ENCODE results near the gene ZNF784. TPM values are rescaled to one million over a fixed set of nuclear protein-coding genes. Genes with fewer than 3 reads are reported as not detected.

Gene ZNF784
- total RNA-seq (2016; rRNA removed; fragmentation: Illumina TruSeq; extraction: Trizol) (4.0 and 4.2 TPM in 2 replicates), polyA plus RNA-seq (2011; rRNA removed) (4.1 and 5.1 TPM in 2 replicates), polyA minus RNA-seq (2011; rRNA and poly(A)+ RNA removed; ENCODE audit: low replicate concordance) (2.9 and 8.2 TPM in 2 replicates), Bru-seq, nascent RNA (percentile 62 among the genes with signal in this experiment), BruChase-seq, experiment 1, labeled RNA remaining after a 6-hour chase (percentile 50 among the genes with signal in this experiment), BruChase-seq, experiment 2, labeled RNA remaining after a 2-hour chase (percentile 56 among the genes with signal in this experiment)
- 1.1 and 1.3 TPM in 2 replicates for total RNA-seq (2016; cell fraction: cytosol; rRNA removed; fragmentation: Illumina TruSeq; extraction: Trizol; ENCODE audit: low read depth)
- 3.2 and 4.6 TPM in 2 replicates for total RNA-seq (2016; cell fraction: insoluble cytoplasmic fraction; rRNA removed; fragmentation: Illumina TruSeq; extraction: Trizol)
- total RNA-seq (2016; cell fraction: membrane; rRNA removed; fragmentation: Illumina TruSeq; extraction: Trizol), result 3.3 and 3.7 TPM in 2 replicates
- 1.9 and 2.1 TPM in 2 replicates for total RNA-seq (2016; cell fraction: nucleus; rRNA removed; fragmentation: Illumina TruSeq; extraction: Trizol)
- 2.9 and 3.0 TPM in 2 replicates for polyA plus RNA-seq (2011; cell fraction: cytosol; rRNA removed)
- 9.8 and 12.0 TPM in 2 replicates for polyA plus RNA-seq (2011; cell fraction: nucleus; rRNA removed)
- 4.6 and 5.3 TPM in 2 replicates for polyA plus RNA-seq (2012)
- 1.1 and 1.2 TPM in 2 replicates for polyA plus RNA-seq (2016; cell fraction: cytosol; fragmentation: Illumina TruSeq; extraction: Trizol; ENCODE audit: low read depth)
- polyA plus RNA-seq (2016; cell fraction: insoluble cytoplasmic fraction; fragmentation: Illumina TruSeq; extraction: Trizol; ENCODE audit: low read depth), result 4.7 and 4.8 TPM in 2 replicates
- 1.6 and 1.9 TPM in 2 replicates for polyA plus RNA-seq (2016; cell fraction: membrane; fragmentation: Illumina TruSeq; extraction: Trizol; ENCODE audit: low read depth)
- 4.1 and 5.8 TPM in 2 replicates for polyA plus RNA-seq (2016; cell fraction: nucleus; fragmentation: Illumina TruSeq; extraction: Trizol; ENCODE audit: insufficient read depth, low read depth)
- 1.7 and 2.9 TPM in 2 replicates for polyA minus RNA-seq (2011; cell fraction: cytosol; rRNA and poly(A)+ RNA removed)
- 4.8 and 5.4 TPM in 2 replicates for polyA minus RNA-seq (2011; cell fraction: nucleus; rRNA and poly(A)+ RNA removed)
- long read RNA-seq, experiment 1, partial matches to known transcripts, result 0 of 4 reads
- long read RNA-seq, experiment 1, other reads (novel, unspliced or antisense), result 1 of 4 reads
- long read RNA-seq, experiment 2, transcript ZNF784-201 (2 exons, 2,021 nt), result major isoform, 9 of 29 reads
- long read RNA-seq, experiment 2, partial matches to known transcripts, result 0 of 29 reads
- long read RNA-seq, experiment 2, other reads (novel, unspliced or antisense), result 20 of 29 reads

- no TSS peak for BruUV-seq (replicated peaks)
- peaks cover 14% of the 10 kb centered on the region; the same call in 1 of the 2 replicates for H4K20me1 ChIP-seq (ENCODE audit: insufficient read depth, low read length)
- H3K36me3 ChIP-seq (replicated peaks in 1 of 2; ENCODE audit: control insufficient read depth in 1 of 2, insufficient read depth in 2 of 2, low read length in 2 of 2), result 0 out of 5 replicates have a peak, but pooled peaks cover 0 to 3% of the 10 kb centered on the region in 2 experiments
- H2AFZ ChIP-seq (ENCODE audit: low read length), result peak within 1 kb of the TSS; percentile 94
- intact Hi-C loops (cut with micrococcal nuclease; ENCODE audit: unreplicated experiment), result no loop called here
- peak within 1 kb of the TSS; percentile 98 for H3K27ac ChIP-seq (ENCODE audit: extremely low read length, insufficient read depth, low read length)
- H3K79me2 ChIP-seq (ENCODE audit: insufficient read depth, low read length), result peaks cover 4% of the 10 kb centered on the region
- H3K27me3 ChIP-seq (ENCODE audit: control insufficient read depth in 1 of 2, insufficient read depth in 2 of 2, low read length in 2 of 2), result no peaks in the 10 kb centered on the region
- DNase-seq (ENCODE audit: low spot score) (peak; percentile 82), FAIRE-seq (peak; percentile 49), ATAC-seq (peak; percentile 70)
- POLR2A ChIA-PET, result interaction anchor here (0.6 to 2.8 kb wide), 19 partner anchors 9 to 507 kb away, joined by 3 to 23 read pairs (median 5); partner anchors contain the start of genes FIZ1, ISOC2, KMT5C and PPP1R12C
- no peaks in the 10 kb centered on the region for H3K9me3 ChIP-seq (ENCODE audit: low read length)
- peak within 1 kb of the TSS; percentile 65 to 82 (median 70) for H3K4me3 ChIP-seq (replicated peaks in 1 of 3; ENCODE audit: insufficient read depth in 1 of 3, low read depth in 2 of 3, low read length in 3 of 3)
- peak within 1 kb of the TSS; percentile 85 for H3K9ac ChIP-seq (ENCODE audit: insufficient read depth, low read depth, low read length)
- in situ Hi-C loops (cut with HindIII; ENCODE audit: extremely low pct_ligation_motif_present, low pct_unique_long_range_greater_than_20kb), result no loop called here
- H3K4me2 ChIP-seq (ENCODE audit: low read depth, low read length), result peak within 1 kb of the TSS; percentile 97
- WGBS (ENCODE audit: low lambda C conversion rate), result 1% methylated on average over 31 of the region's 56 CpGs
- CTCF ChIA-PET (ENCODE audit: low intra/inter-chr PET ratio, low total read pairs), result no interaction called here
- H3K4me1 ChIP-seq (ENCODE audit: insufficient read depth, low read length), result peaks cover 27% of the 10 kb centered on the region
- TF ChIP-seq HNF1A (IDR thresholded peaks at IDR 0.05; ENCODE audit: low read depth) (no peak), HNF1A (CRISPR knock-in tag; IDR thresholded peaks at IDR 0.05; ENCODE audit: borderline replicate concordance) (no peak), ZFP91 (CRISPR knock-in tag; IDR thresholded peaks at IDR 0.05; ENCODE audit: borderline replicate concordance) (peak; percentile 29; the same call in 1 of the 2 replicates), ZNF251 (CRISPR knock-in tag; IDR thresholded peaks at IDR 0.05) (no peak), RNF219 (CRISPR knock-in tag; IDR thresholded peaks at IDR 0.05) (no peak), CBFB (CRISPR knock-in tag; IDR thresholded peaks at IDR 0.05) (no peak), ZNF782 (CRISPR knock-in tag; IDR thresholded peaks at IDR 0.05; ENCODE audit: borderline replicate concordance) (0 out of 2 replicates have a peak, but pooled peaks have one; percentile 33), ARNTL (CRISPR knock-in tag; IDR thresholded peaks at IDR 0.05) (no peak; the same call in 1 of the 2 replicates)
These were observed at the start of gene ZNF784 for GRCh38 chr19:55624109-55625003. Gene ZNF784, minus strand, starts transcription at chr19:55624566. Its CDS starts 5 bp downstream, at chr19:55624561.

Measured in HepG2 (cell line).